ENCODE data around the gene GRIA2.

DNA sequence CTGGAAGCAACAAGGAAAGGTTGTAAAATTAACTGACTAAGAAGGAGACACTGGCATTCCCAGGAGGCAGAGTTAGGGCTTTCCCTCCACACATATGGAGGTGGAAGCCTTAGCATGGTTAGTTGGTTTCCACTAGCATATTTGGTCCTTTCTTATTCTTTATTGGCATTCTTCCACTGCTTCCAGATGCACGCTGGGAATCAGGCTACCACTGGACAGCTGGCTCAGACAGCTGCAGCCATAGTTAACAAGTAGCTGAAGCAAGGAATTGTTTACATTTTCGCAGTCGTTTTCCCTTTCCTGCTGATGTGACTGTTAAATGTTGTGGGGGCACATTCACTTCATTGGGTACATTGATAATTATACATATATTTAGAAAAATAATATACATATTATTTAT, 169.2 kb downstream of the GRIA2 start:
- no peak for TF ChIP-seq CTCF (IDR thresholded peaks at IDR 0.05)
- TF ChIP-seq POLR2A (IDR thresholded peaks at IDR 0.05) = no peak

All from esophagus squamous epithelium (tissue), 4 donors.